SK-N-SH (cell line): ENCODE measurements around the gene HES1. TPM values are rescaled to one million over a fixed set of nuclear protein-coding genes. Genes with fewer than 3 reads are reported as not detected.

Experiments used
- CTCF ChIA-PET: fragments of 300-600, 350-600 bp; formaldehyde crosslinking; extraction: SDS; loops from one replicate; lab custom pipeline; 2021; lab: Yijun Ruan, JAX
- POLR2A ChIA-PET: fragments of 350-600 bp; sonication (Branson Sonifier 250); formaldehyde crosslinking; extraction: SDS; loops from one replicate; lab custom pipeline; 2020; ENCODE audit warnings: antibody characterized with exemption, inconsistent platforms; lab: Yijun Ruan, JAX
- DNase-seq: peaks from one replicate; pipeline ENCODE4 v3.0.0; 2012
- H2AFZ ChIP-seq: fragments of 200-600 bp; sonication (generic); 2 replicates; pipeline ENCODE4 v1.8.1; 2016; ENCODE audit warnings: antibody characterized with exemption, mild to moderate bottlenecking, low read depth
- H3F3A ChIP-seq: fragments of 200-600 bp; sonication (generic); replicated peaks from 2 replicates; pipeline ENCODE3; 2016; ENCODE audit warnings: antibody characterized with exemption, mild to moderate bottlenecking; ENCODE audit not compliant: insufficient read depth
- H3K27ac ChIP-seq, 2 experiments: fragments of 200-500 bp in 1 of 2; fragments of 200-600 bp in 1 of 2; sonication (Bioruptor generic) in 1 of 2; sonication (generic), shearing (Covaris generic) in 1 of 2; 2 replicates each; pipeline versions ENCODE4 v1.5.1 to v1.6.1; 2014 to 2016; ENCODE audit warnings: low read depth in 2 of 2, inconsistent platforms in 1 of 2, low read length in 1 of 2, mild to moderate bottlenecking in 1 of 2, mixed read lengths in 1 of 2
- H3K27me3 ChIP-seq: fragments of 200-600 bp; sonication (generic), shearing (Covaris generic); 2 replicates; pipeline ENCODE4 v1.6.1; 2016; ENCODE audit warnings: mixed run types; ENCODE audit not compliant: insufficient read depth
- H3K36me3 ChIP-seq, 2 experiments: fragments of 200-500 bp in 1 of 2; fragments of 200-600 bp in 1 of 2; sonication (Bioruptor generic) in 1 of 2; sonication (generic) in 1 of 2; replicated peaks in 1 of 2; 2 replicates each; pipeline versions ENCODE3 to v1.5.1; 2014 to 2016; ENCODE audit warnings: low read length in 1 of 2, mild to moderate bottlenecking in 1 of 2; ENCODE audit not compliant: insufficient read depth in 2 of 2, control insufficient read depth in 1 of 2
- H3K4me1 ChIP-seq, 2 experiments: fragments of 200-500 bp in 1 of 2; fragments of 200-600 bp in 1 of 2; sonication (Bioruptor generic) in 1 of 2; sonication (generic), shearing (Covaris generic) in 1 of 2; 2 replicates each; pipeline versions ENCODE4 v1.5.1 to v1.6.1; 2014 to 2016; ENCODE audit warnings: low read depth in 1 of 2, low read length in 1 of 2, mixed run types in 1 of 2; ENCODE audit not compliant: insufficient read depth in 2 of 2, control insufficient read depth in 1 of 2
- H3K4me2 ChIP-seq: fragments of 200-600 bp; sonication (generic), shearing (Covaris generic); 2 replicates; pipeline ENCODE4 v1.6.1; 2017; ENCODE audit warnings: mixed run types
- H3K4me3 ChIP-seq, 2 experiments: fragments of 200-500 bp in 1 of 2; fragments of 200-600 bp in 1 of 2; sonication (Bioruptor generic) in 1 of 2; sonication (generic), shearing (Covaris generic) in 1 of 2; 2 replicates each; pipeline versions ENCODE4 v1.5.1 to v1.8.1; 2014 to 2016; ENCODE audit warnings: low read depth in 2 of 2, inconsistent platforms in 1 of 2, low read length in 1 of 2, mild to moderate bottlenecking in 1 of 2, mixed read lengths in 1 of 2, moderate library complexity in 1 of 2
- H3K79me2 ChIP-seq: fragments of 200-600 bp; sonication (generic); 2 replicates; pipeline ENCODE4 v1.8.1; 2017; ENCODE audit warnings: mild to moderate bottlenecking; ENCODE audit not compliant: insufficient read depth
- H3K9ac ChIP-seq: fragments of 200-600 bp; sonication (generic); 2 replicates; pipeline ENCODE4 v1.6.1; 2017; ENCODE audit warnings: mixed run types
- H3K9me2 ChIP-seq: fragments of 200-600 bp; sonication (generic); 2 replicates; pipeline ENCODE4 v1.6.1; 2017; ENCODE audit warnings: mixed run types
- H3K9me3 ChIP-seq: fragments of 200-600 bp; sonication (generic); 2 replicates; pipeline ENCODE4 v1.6.1; 2017; ENCODE audit warnings: mixed run types, mild to moderate bottlenecking, moderate library complexity
- H4K20me1 ChIP-seq: fragments of 200-600 bp; sonication (generic); 2 replicates; pipeline ENCODE4 v1.6.1; 2017; ENCODE audit warnings: mild to moderate bottlenecking, mixed run types; ENCODE audit not compliant: insufficient read depth
- CHD2 ChIP-seq: fragments of 150-350 bp; IDR thresholded peaks from 2 replicates; pipeline ENCODE4 v1.6.1; 2018; ENCODE audit warnings: low read length; ENCODE audit not compliant: partially characterized antibody
- ELF1 ChIP-seq: IDR thresholded peaks from 2 replicates; pipeline ENCODE4 v1.4.0; 2012
- EZH2phosphoT487 ChIP-seq: fragments of 200-600 bp; sonication (generic); IDR thresholded peaks from 2 replicates; pipeline ENCODE4 v1.6.1; 2017; ENCODE audit warnings: low read depth, mixed run types, mild to moderate bottlenecking, antibody characterized with exemption, moderate library complexity, borderline replicate concordance
- FOXJ3 ChIP-seq: sonication (generic); formaldehyde crosslinking; IDR thresholded peaks from 2 replicates; pipeline ENCODE4 v1.5.1; 2020; ENCODE audit warnings: mild to moderate bottlenecking, missing genetic modification reagents
- FOXM1 ChIP-seq: IDR thresholded peaks from 2 replicates; pipeline ENCODE4 v1.4.0; 2012; ENCODE audit warnings: low read depth, mild to moderate bottlenecking
- GATA2 ChIP-seq: sonication (generic); formaldehyde crosslinking; IDR thresholded peaks from 2 replicates; pipeline ENCODE4 v1.5.0; 2020; ENCODE audit warnings: mild to moderate bottlenecking, missing genetic modification reagents
- IRF3 ChIP-seq: fragments of 150-350 bp; IDR thresholded peaks from 2 replicates; pipeline ENCODE4 v1.6.1; 2016; ENCODE audit warnings: mild to moderate bottlenecking, low read depth, low read length
- JUND ChIP-seq: IDR thresholded peaks from 2 replicates; pipeline ENCODE4 v1.4.0; 2012
- MAX ChIP-seq: IDR thresholded peaks from 2 replicates; pipeline ENCODE4 v1.4.0; 2012; ENCODE audit warnings: low read depth
- NFIC ChIP-seq: IDR thresholded peaks from 2 replicates; pipeline ENCODE4 v1.4.0; 2012; ENCODE audit warnings: borderline replicate concordance
- NRF1 ChIP-seq: IDR thresholded peaks from 2 replicates; pipeline ENCODE4 v1.6.1; 2012; ENCODE audit warnings: low read depth, mild to moderate bottlenecking, low read length
- PBX3 ChIP-seq: IDR thresholded peaks from 2 replicates; pipeline ENCODE4; 2012
- RAD21 ChIP-seq: IDR thresholded peaks from 2 replicates; pipeline ENCODE4 v1.6.1; 2012; ENCODE audit warnings: mild to moderate bottlenecking, low read length
- RCOR1 ChIP-seq: fragments of 150-350 bp; IDR thresholded peaks from 2 replicates; pipeline ENCODE4 v1.6.1; 2017; ENCODE audit warnings: antibody characterized with exemption, low read length
- REST ChIP-seq: IDR thresholded peaks from 2 replicates; pipeline ENCODE4 v1.6.1; 2012; ENCODE audit warnings: mild to moderate bottlenecking, low read depth, low read length, moderate library complexity
- RXRA ChIP-seq: IDR thresholded peaks from 2 replicates; pipeline ENCODE4 v1.4.0; 2012; ENCODE audit warnings: low read depth, mild to moderate bottlenecking, borderline replicate concordance
- SIN3A ChIP-seq: IDR thresholded peaks from 2 replicates; pipeline ENCODE4 v1.6.1; 2012; ENCODE audit warnings: low read depth, mild to moderate bottlenecking, low read length, moderate library complexity, borderline replicate concordance
- SMC3 ChIP-seq: IDR thresholded peaks from 2 replicates; pipeline ENCODE4 v1.6.1; 2012; ENCODE audit warnings: low read depth, low read length, improper control_type of control experiment
- TCF12 ChIP-seq: IDR thresholded peaks from 2 replicates; pipeline ENCODE4 v1.4.0; 2012
- USF1 ChIP-seq: IDR thresholded peaks from 2 replicates; pipeline ENCODE4 v1.4.0; 2012; ENCODE audit warnings: low read depth, borderline replicate concordance
- USF2 ChIP-seq: fragments of 150-350 bp; IDR thresholded peaks from 2 replicates; pipeline ENCODE4 v1.6.1; 2017; ENCODE audit warnings: antibody characterized with exemption, low read length, low read depth, borderline replicate concordance
- ZBTB33 ChIP-seq: IDR thresholded peaks from 2 replicates; pipeline ENCODE4 v1.4.0; 2012; ENCODE audit warnings: low read depth, borderline replicate concordance
- WGBS: methylation state at CpG from one replicate; pipeline ENCODE4 v1.1.6; 2017; ENCODE audit warnings: low lambda C conversion rate; 5-methylcytosine and 5-hydroxymethylcytosine counted together
- polyA plus RNA-seq, 3 experiments: library from polyadenylated mRNA; depleted of rRNA; stranded (reverse); fragments of >200 nt; gene quantifications; 2 replicates each; pipeline ENCODE4 v1.2.3, GENCODE V29; 2012

Gene HES1
- polyA plus RNA-seq (2012; rRNA removed), result 152 and 225 TPM in 2 replicates
- polyA plus RNA-seq (2012; cell fraction: cytosol; rRNA removed), result 98.1 and 119 TPM in 2 replicates
- polyA plus RNA-seq (2012; cell fraction: nucleus; rRNA removed), result 440 and 504 TPM in 2 replicates

- peak within 1 kb of the TSS; percentile 99 for H3K4me2 ChIP-seq
- H3K27me3 ChIP-seq, result no peaks in the 10 kb centered on the region
- CTCF ChIA-PET, result interaction anchor here (0.7 to 7.7 kb wide), 18 partner anchors 11 to 470 kb away, joined by 3 to 94 read pairs (median 4); no protein-coding TSS in a partner anchor
- peaks cover 21% of the 10 kb centered on the region for H3K79me2 ChIP-seq
- H3F3A ChIP-seq, result peaks cover 56% of the 10 kb centered on the region
- POLR2A ChIA-PET, result interaction anchor here (0.6 to 1.4 kb wide), 3 partner anchors 32 to 330 kb away, joined by 3 to 6 read pairs (median 4); no protein-coding TSS in a partner anchor
- H3K4me3 ChIP-seq, result peak within 1 kb of the TSS; percentile 71 to 83
- H3K9ac ChIP-seq, result peak within 1 kb of the TSS; percentile 96
- no peaks in the 10 kb centered on the region for H3K9me2 ChIP-seq
- peak within 1 kb of the TSS; percentile 75 for H2AFZ ChIP-seq
- DNase-seq, result peak; percentile 85
- peak within 1 kb of the TSS; percentile 94 to 96 for H3K27ac ChIP-seq
- no peaks in the 10 kb centered on the region for H3K9me3 ChIP-seq
- H3K4me1 ChIP-seq, result peaks cover 23 to 65% of the 10 kb centered on the region in 2 experiments; a peak in 3 of 4 replicates
- H3K36me3 ChIP-seq, result peaks cover 0 to 7% of the 10 kb centered on the region in 2 experiments
- peaks cover 26% of the 10 kb centered on the region for H4K20me1 ChIP-seq
- 1% methylated on average over 27 of the region's 29 CpGs for WGBS
- TF ChIP-seq FOXM1, result no peak
- TF ChIP-seq SMC3, result no peak
- TF ChIP-seq USF2, result no peak
- TF ChIP-seq ZBTB33, result no peak
- TF ChIP-seq RAD21, result no peak; the same call in 1 of the 2 replicates
- no peak; the same call in 1 of the 2 replicates for TF ChIP-seq TCF12
- peak; percentile 95 for TF ChIP-seq PBX3
- no peak; the same call in 1 of the 2 replicates for TF ChIP-seq JUND
- TF ChIP-seq REST, result peak; percentile 94
- no peak for TF ChIP-seq FOXJ3 (CRISPR knock-in tag)
- TF ChIP-seq EZH2phosphoT487, result no peak
- TF ChIP-seq NFIC, result peak; percentile 62
- no peak for TF ChIP-seq USF1
- TF ChIP-seq GATA2, result no peak
- TF ChIP-seq NRF1, result no peak
- TF ChIP-seq RXRA, result no peak
- TF ChIP-seq IRF3, result peak; percentile 35
- peak; percentile 91; the same call in 1 of the 2 replicates for TF ChIP-seq SIN3A
- peak; percentile 90 for TF ChIP-seq MAX
- TF ChIP-seq CHD2, result peak; percentile 25
- no peak for TF ChIP-seq ELF1
- peak; percentile 91 for TF ChIP-seq RCOR1
These were observed at the start of gene HES1 for GRCh38 chr3:194135806-194136518. HES1 (plus strand) TSS chr3:194136148; CDS start chr3:194136381, 233 bp downstream.
